ENCODE measurements around the gene DERA. TPM values are rescaled to one million over a fixed set of nuclear protein-coding genes. Genes with fewer than 3 reads are reported as not detected.

DERA gene
- total and polyA plus RNA-seq, 2 of the 8 experiments (the other 6 are each of a cell fraction or from before 2014, with no cell fraction given): 13.1 to 17.1 TPM

DNA sequence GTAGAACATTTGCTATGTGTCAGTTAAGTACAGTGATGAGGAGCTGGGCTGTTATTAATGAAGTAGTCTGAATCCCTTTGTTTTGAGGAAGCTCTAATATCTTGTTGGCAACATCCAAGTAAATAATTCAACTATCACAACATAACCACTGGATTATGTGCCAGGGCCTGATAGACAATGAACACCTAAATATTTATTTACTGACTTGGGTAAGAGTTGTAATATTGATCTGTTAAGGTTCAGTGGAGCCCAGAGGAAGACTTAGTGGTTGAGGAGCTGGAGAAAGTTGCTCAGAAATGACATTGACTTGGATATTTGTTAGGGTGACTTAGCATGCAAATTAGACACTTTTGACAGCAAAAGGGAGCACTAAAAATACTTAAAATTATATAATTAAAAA lies 26.8 kb downstream of the DERA start:
- Histone ChIP-seq H3K23ac (ENCODE audit: insufficient read length) (no peak overlapping the region), H2BK120ac (replicated peaks; ENCODE audit: low read depth, low read length) (no peak overlapping the region), H3K4me3 (ENCODE audit: extremely low read depth in 1 of 4, insufficient read depth in 2 of 4, low read depth in 3 of 4, low read length in 4 of 4) (no peak overlapping the region), H3K79me1 (ENCODE audit: low read depth, low read length) (no peaks in the 10 kb centered on the region), H4K20me1 (replicated peaks in 1 of 2; ENCODE audit: control insufficient read depth in 1 of 2, insufficient read depth in 2 of 2, low read length in 2 of 2) (no peaks in the 10 kb centered on the region), H2AFZ (ENCODE audit: low read length) (no peak overlapping the region), H3K4me1 (replicated peaks in 1 of 4; ENCODE audit: control insufficient read depth in 3 of 4, insufficient read depth in 4 of 4, low read length in 3 of 4) (peaks cover 0 to 3% (median 0%) of the 10 kb centered on the region in 4 experiments; a peak in 1 of 7 replicates), H3K9ac (replicated peaks in 1 of 4; ENCODE audit: extremely low read depth in 1 of 4, low read depth in 3 of 4, low read length in 3 of 4) (no peak overlapping the region), H3K4me2 (ENCODE audit: insufficient read depth in 1 of 2, low read depth in 2 of 2, low read length in 2 of 2) (no peak overlapping the region), H4K91ac (replicated peaks; ENCODE audit: insufficient read length, low read length) (no peak overlapping the region), H2AK5ac (ENCODE audit: low read depth, low read length) (no peak overlapping the region), H4K5ac (ENCODE audit: insufficient read length, low read depth, low read length) (no peak overlapping the region), H2BK12ac (ENCODE audit: low read depth, low read length) (no peak overlapping the region), H4K8ac (ENCODE audit: extremely low read depth, insufficient read depth, low read length) (no peak overlapping the region), H2BK15ac (ENCODE audit: low read length) (no peak overlapping the region), H3K9me3 (ENCODE audit: insufficient read depth in 2 of 2, low read depth in 1 of 2, low read length in 1 of 2) (no peaks in the 10 kb centered on the region), H3K27me3 (replicated peaks in 1 of 4; ENCODE audit: control insufficient read depth in 3 of 4, extremely low read depth in 1 of 4, insufficient read depth in 3 of 4, low read length in 3 of 4) (no peaks in the 10 kb centered on the region), H3K4ac (replicated peaks; ENCODE audit: insufficient read length, low read depth, low read length) (no peak overlapping the region), H3K14ac (ENCODE audit: insufficient read length) (no peak overlapping the region), H3K56ac (replicated peaks; ENCODE audit: insufficient read length, low read depth, low read length) (no peak overlapping the region), H3K27ac (ENCODE audit: low read depth, low read length) (no peak overlapping the region), H2BK5ac (ENCODE audit: low read depth, low read length) (no peak overlapping the region), H3K23me2 (ENCODE audit: low read depth, low read length) (no peaks in the 10 kb centered on the region), H2BK20ac (ENCODE audit: low read length) (no peak overlapping the region), H3K36me3 (ENCODE audit: control insufficient read depth in 2 of 4, insufficient read depth in 4 of 4, low read length in 3 of 4) (no peaks in the 10 kb centered on the region), H3K18ac (ENCODE audit: extremely low read depth, low read length) (no peak overlapping the region), H3K79me2 (ENCODE audit: control insufficient read depth in 1 of 2, insufficient read depth in 2 of 2, low read length in 2 of 2) (0 out of 4 replicates have a peak, but pooled peaks cover 0 to 2% of the 10 kb centered on the region in 2 experiments)
- ChIA-PET POLR2A (ENCODE audit: partially characterized antibody) (no interaction called here), CTCF (ENCODE audit: partially characterized antibody) (interaction anchor here (1.6 to 2.5 kb wide), 3 partner anchors 9 to 41 kb away, joined by 4 to 9 read pairs (median 8); no protein-coding TSS in a partner anchor)
- DNase-seq (ENCODE audit: low read depth in 1 of 2, low spot score in 2 of 2) (no peak), FAIRE-seq (no peak)
- TF ChIP-seq KDM1A (IDR thresholded peaks at IDR 0.05; ENCODE audit: borderline replicate concordance, low read length): no peak
- no peak for TF ChIP-seq BACH1 (IDR thresholded peaks at IDR 0.05; ENCODE audit: low read length)
- no peak for TF ChIP-seq BCL11A (IDR thresholded peaks at IDR 0.05; ENCODE audit: low read depth in 2 of 2, low read length in 2 of 2)
- no peak for TF ChIP-seq BRCA1 (IDR thresholded peaks at IDR 0.05; ENCODE audit: low read depth, low read length)
- TF ChIP-seq CTCF (IDR thresholded peaks at IDR 0.05; ENCODE audit: control extremely low read depth in 1 of 3, insufficient read depth in 1 of 3, low read depth in 1 of 3, low read length in 3 of 3): no peak
